Subcutaneous abdominal adipose tissue (tissue), 5 donors: Measurements from ENCODE around the gene LRRC4C.

Experiments
- H3K27ac ChIP-seq: one replicate; pipeline ENCODE4 v1.7.0; 2013; ENCODE audit warnings: low read depth, mild to moderate bottlenecking, inconsistent platforms, low read length, moderate library complexity
- H3K27me3 ChIP-seq, 5 donors: one replicate each; pipeline ENCODE4 v1.7.0; 2013; ENCODE audit warnings: low read length in 5 of 5, inconsistent platforms in 1 of 5; ENCODE audit not compliant: control insufficient read depth in 5 of 5, insufficient read depth in 4 of 5
- H3K36me3 ChIP-seq, 5 donors: one replicate each; pipeline ENCODE4 v1.7.0; 2013; ENCODE audit warnings: low read length in 5 of 5; ENCODE audit not compliant: control insufficient read depth in 5 of 5, insufficient read depth in 5 of 5
- H3K4me1 ChIP-seq, 5 donors: one replicate each; pipeline ENCODE4 v1.7.0; 2013; ENCODE audit warnings: low read length in 5 of 5, mild to moderate bottlenecking in 3 of 5, moderate library complexity in 1 of 5; ENCODE audit not compliant: control insufficient read depth in 5 of 5, insufficient read depth in 5 of 5
- H3K4me3 ChIP-seq, 5 donors: one replicate each; pipeline ENCODE4 v1.7.0; 2013; ENCODE audit warnings: low read length in 5 of 5, low read depth in 1 of 5
- H3K9ac ChIP-seq, 5 donors: one replicate each; pipeline ENCODE4 v1.7.0; 2013; ENCODE audit warnings: low read length in 5 of 5, mild to moderate bottlenecking in 4 of 5, moderate library complexity in 3 of 5
- H3K9me3 ChIP-seq, 5 donors: one replicate each; pipeline ENCODE4 v1.7.0; 2013; ENCODE audit warnings: low read length in 5 of 5; ENCODE audit not compliant: control insufficient read depth in 5 of 5
- donor health status: healthy.
- donor health status: healthy.
- donor health status: healthy.
- donor health status: healthy.
- donor health status: healthy.

The LRRC4C gene

GRCh38 chr11:40647295-40647694 is 812.2 kb downstream of the LRRC4C start:
- no peak overlapping the region for H3K9ac ChIP-seq
- H3K4me1 ChIP-seq: no peaks in the 10 kb centered on the region
- H3K27ac ChIP-seq: no peak overlapping the region
- H3K27me3 ChIP-seq: no peaks in the 10 kb centered on the region
- no peaks in the 10 kb centered on the region for H3K36me3 ChIP-seq
- H3K4me3 ChIP-seq: no peak overlapping the region
- H3K9me3 ChIP-seq: peaks cover 0 to 11% (median 6%) of the 10 kb centered on the region in 5 donors

- Histone ChIP-seq H3K4me3 (no peak overlapping the region), H3K36me3 (no peaks in the 10 kb centered on the region), H3K9me3 (peaks cover 0 to 2% (median 0%) of the 10 kb centered on the region in 5 donors), H3K9ac (no peak overlapping the region), H3K4me1 (no peaks in the 10 kb centered on the region), H3K27me3 (no peaks in the 10 kb centered on the region), H3K27ac (no peak overlapping the region)
These were observed 817.2 kb downstream of the LRRC4C start for GRCh38 chr11:40642284-40642683.

GRCh38 chr11:40619654-40620053 is 839.8 kb downstream of the LRRC4C start:
- Histone ChIP-seq H3K9ac (no peak overlapping the region), H3K4me3 (no peak overlapping the region), H3K27me3 (no peaks in the 10 kb centered on the region), H3K9me3 (no peaks in the 10 kb centered on the region), H3K4me1 (no peaks in the 10 kb centered on the region), H3K36me3 (no peaks in the 10 kb centered on the region), H3K27ac (no peak overlapping the region)

GRCh38 chr11:40606800-40607199 is 852.7 kb downstream of the LRRC4C start:
- Histone ChIP-seq H3K4me1 (no peaks in the 10 kb centered on the region), H3K4me3 (peak overlapping the region in 1 of 5 donors; percentile 3), H3K9me3 (peaks cover 8 to 26% (median 22%) of the 10 kb centered on the region in 5 donors), H3K27ac (no peak overlapping the region), H3K36me3 (no peaks in the 10 kb centered on the region), H3K9ac (no peak overlapping the region), H3K27me3 (no peaks in the 10 kb centered on the region)

GRCh38 chr11:40602866-40603552 is 856.4 kb downstream of the LRRC4C start:
- Histone ChIP-seq H3K4me1 (peaks cover 0 to under 1% (median 0%) of the 10 kb centered on the region in 5 donors), H3K36me3 (no peaks in the 10 kb centered on the region), H3K9ac (no peak overlapping the region), H3K4me3 (no peak overlapping the region), H3K9me3 (peaks cover 8 to 26% (median 22%) of the 10 kb centered on the region in 5 donors), H3K27me3 (no peaks in the 10 kb centered on the region), H3K27ac (no peak overlapping the region)

GRCh38 chr11:40597546-40598113 is 861.8 kb downstream of the LRRC4C start:
- Histone ChIP-seq H3K9me3 (peaks cover 0 to 1% (median 0%) of the 10 kb centered on the region in 5 donors), H3K4me3 (no peak overlapping the region), H3K27me3 (no peaks in the 10 kb centered on the region), H3K27ac (no peak overlapping the region), H3K36me3 (no peaks in the 10 kb centered on the region), H3K4me1 (peaks cover 0 to 7% (median 0%) of the 10 kb centered on the region in 5 donors), H3K9ac (no peak overlapping the region)

- Histone ChIP-seq H3K4me1 (no peaks in the 10 kb centered on the region), H3K36me3 (no peaks in the 10 kb centered on the region), H3K27me3 (no peaks in the 10 kb centered on the region), H3K27ac (no peak overlapping the region), H3K9me3 (no peaks in the 10 kb centered on the region), H3K4me3 (no peak overlapping the region), H3K9ac (no peak overlapping the region)
These were observed 886.1 kb downstream of the LRRC4C start for GRCh38 chr11:40573254-40573891.

- Histone ChIP-seq H3K36me3 (no peaks in the 10 kb centered on the region), H3K9ac (no peak overlapping the region), H3K27ac (no peak overlapping the region), H3K9me3 (no peaks in the 10 kb centered on the region), H3K27me3 (no peaks in the 10 kb centered on the region), H3K4me1 (no peaks in the 10 kb centered on the region), H3K4me3 (no peak overlapping the region)
These were observed 889.4 kb downstream of the LRRC4C start for GRCh38 chr11:40569947-40570531.

- Histone ChIP-seq H3K36me3 (no peaks in the 10 kb centered on the region), H3K9ac (no peak overlapping the region), H3K4me1 (no peaks in the 10 kb centered on the region)
These were observed 892.1 kb downstream of the LRRC4C start for GRCh38 chr11:40567392-40567791.

GRCh38 chr11:40544162-40544561 is 915.3 kb downstream of the LRRC4C start:
- H3K9ac ChIP-seq: no peak overlapping the region
- H3K27me3 ChIP-seq: no peaks in the 10 kb centered on the region
- H3K4me3 ChIP-seq: no peak overlapping the region
- no peaks in the 10 kb centered on the region for H3K36me3 ChIP-seq
- H3K9me3 ChIP-seq: no peaks in the 10 kb centered on the region
- H3K27ac ChIP-seq: no peak overlapping the region
- H3K4me1 ChIP-seq: no peaks in the 10 kb centered on the region

More at GRCh38 chr11:40567392-40567791, 892.1 kb downstream of the LRRC4C start:
- Histone ChIP-seq H3K9me3 (peaks cover 0 to 3% (median 0%) of the 10 kb centered on the region in 5 donors), H3K27me3 (no peaks in the 10 kb centered on the region), H3K4me3 (no peak overlapping the region), H3K27ac (no peak overlapping the region)
